Gastroesophageal sphincter (tissue), 3 donors: ENCODE results near the gene COX5A.

ENCODE experiments used
- CTCF ChIP-seq, 4 experiments: fragments of 200-600 bp in 2 of 4; fragments of 450-650 bp in 2 of 4; sonication (generic) in 1 of 4; IDR thresholded peaks; one replicate each; pipeline ENCODE4 v1.5.1; 2017 to 2019; ENCODE audit warnings: antibody characterized with exemption in 4 of 4, mild to moderate bottlenecking in 2 of 4, moderate library complexity in 2 of 4
- POLR2A ChIP-seq, 2 donors: fragments of 450-650 bp; IDR thresholded peaks; one replicate each; pipeline ENCODE4 v1.6.1; 2017; ENCODE audit warnings: antibody characterized with exemption in 2 of 2, mild to moderate bottlenecking in 2 of 2, moderate library complexity in 1 of 2
- POLR2AphosphoS5 ChIP-seq: sonication (generic); formaldehyde crosslinking; IDR thresholded peaks from one replicate; pipeline ENCODE4 v1.6.1; 2017; ENCODE audit warnings: antibody characterized with exemption

DNA sequence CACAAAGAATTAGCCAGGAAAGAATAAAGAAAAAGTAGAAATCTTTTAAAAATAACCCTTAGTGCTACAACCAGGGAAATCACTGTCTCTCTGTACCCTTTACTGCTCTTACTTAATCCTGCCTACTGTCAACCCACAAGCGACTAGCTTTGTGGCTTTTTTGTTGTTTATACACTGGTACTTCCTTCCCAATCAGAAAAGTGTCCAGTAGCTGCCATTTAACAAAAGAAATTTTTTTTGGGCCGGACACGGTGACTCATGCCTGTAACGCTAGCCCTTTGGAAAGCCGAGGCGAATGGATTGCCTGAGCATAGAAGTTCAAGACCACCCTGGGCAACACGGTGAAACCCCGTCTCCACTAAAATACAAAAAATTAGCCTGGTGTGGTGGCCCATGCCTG is 17.4 kb downstream of the COX5A start:
- TF ChIP-seq CTCF (IDR thresholded peaks at IDR 0.05) (no peak), POLR2A (IDR thresholded peaks at IDR 0.05) (no peak), POLR2AphosphoS5 (no peak)
